PC-9 (cell line): Measurements from ENCODE around the gene DNALI1.

Experiments
- EZH2 ChIP-seq: fragments of 200-600 bp; sonication (generic); IDR thresholded peaks from 2 replicates; pipeline ENCODE4 v1.8.0; 2017; ENCODE audit warnings: antibody characterized with exemption, low read depth
- TF ChIP-seq, protein P1 (sequence below): fragments of 200-600 bp; sonication (generic); conservative IDR thresholded peaks from 2 replicates; pipeline ENCODE4 v1.6.1; 2017; ENCODE audit warnings: mixed run types, antibody characterized with exemption, mild to moderate bottlenecking, moderate library complexity

DNA sequence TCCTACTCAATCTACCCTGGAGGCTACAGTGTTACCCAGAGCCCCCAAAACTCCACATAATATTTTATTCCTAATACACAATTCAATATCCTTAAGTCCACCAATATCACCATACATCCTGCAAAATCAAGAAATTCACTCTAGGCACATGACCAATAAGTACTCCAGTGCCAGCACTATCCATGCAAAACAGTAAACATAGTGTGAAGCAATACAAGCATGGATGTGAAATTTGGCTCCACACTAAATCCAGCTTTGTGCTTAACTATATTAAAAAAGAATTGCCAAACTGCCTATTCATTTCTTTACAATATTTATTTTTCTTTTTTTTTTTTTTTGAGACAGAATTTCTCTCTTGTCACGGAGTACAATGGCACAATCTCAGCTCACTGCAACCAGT lies 39.2 kb upstream of the DNALI1 start:
- TF ChIP-seq, protein P1, sequence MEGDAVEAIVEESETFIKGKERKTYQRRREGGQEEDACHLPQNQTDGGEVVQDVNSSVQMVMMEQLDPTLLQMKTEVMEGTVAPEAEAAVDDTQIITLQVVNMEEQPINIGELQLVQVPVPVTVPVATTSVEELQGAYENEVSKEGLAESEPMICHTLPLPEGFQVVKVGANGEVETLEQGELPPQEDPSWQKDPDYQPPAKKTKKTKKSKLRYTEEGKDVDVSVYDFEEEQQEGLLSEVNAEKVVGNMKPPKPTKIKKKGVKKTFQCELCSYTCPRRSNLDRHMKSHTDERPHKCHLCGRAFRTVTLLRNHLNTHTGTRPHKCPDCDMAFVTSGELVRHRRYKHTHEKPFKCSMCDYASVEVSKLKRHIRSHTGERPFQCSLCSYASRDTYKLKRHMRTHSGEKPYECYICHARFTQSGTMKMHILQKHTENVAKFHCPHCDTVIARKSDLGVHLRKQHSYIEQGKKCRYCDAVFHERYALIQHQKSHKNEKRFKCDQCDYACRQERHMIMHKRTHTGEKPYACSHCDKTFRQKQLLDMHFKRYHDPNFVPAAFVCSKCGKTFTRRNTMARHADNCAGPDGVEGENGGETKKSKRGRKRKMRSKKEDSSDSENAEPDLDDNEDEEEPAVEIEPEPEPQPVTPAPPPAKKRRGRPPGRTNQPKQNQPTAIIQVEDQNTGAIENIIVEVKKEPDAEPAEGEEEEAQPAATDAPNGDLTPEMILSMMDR = no peak
- no peak for TF ChIP-seq EZH2
